Fibroblast of lung (primary cell): Measurements from ENCODE around the gene CDH19.

Source experiments
- EZH2 ChIP-seq: IDR thresholded peaks from 2 replicates; pipeline ENCODE4 v1.5.1; 2012; ENCODE audit warnings: low read length, control low read depth, mild to moderate bottlenecking; ENCODE audit errors: missing control alignments
- TF ChIP-seq, protein P1 (sequence below), 2 donors: IDR thresholded peaks in 1 of 2; conservative IDR thresholded peaks in 1 of 2; 1 replicate in 1 of 2; 2 replicates in 1 of 2; pipeline ENCODE4 v1.5.1; 2011 to 2012; ENCODE audit warnings: low read length in 2 of 2, control low read depth in 1 of 2, inconsistent platforms in 1 of 2, low read depth in 1 of 2, mild to moderate bottlenecking in 1 of 2

GRCh38 chr18:66566616-66567015 is 37.3 kb downstream of the CDH19 start:
- TF ChIP-seq, protein P1, sequence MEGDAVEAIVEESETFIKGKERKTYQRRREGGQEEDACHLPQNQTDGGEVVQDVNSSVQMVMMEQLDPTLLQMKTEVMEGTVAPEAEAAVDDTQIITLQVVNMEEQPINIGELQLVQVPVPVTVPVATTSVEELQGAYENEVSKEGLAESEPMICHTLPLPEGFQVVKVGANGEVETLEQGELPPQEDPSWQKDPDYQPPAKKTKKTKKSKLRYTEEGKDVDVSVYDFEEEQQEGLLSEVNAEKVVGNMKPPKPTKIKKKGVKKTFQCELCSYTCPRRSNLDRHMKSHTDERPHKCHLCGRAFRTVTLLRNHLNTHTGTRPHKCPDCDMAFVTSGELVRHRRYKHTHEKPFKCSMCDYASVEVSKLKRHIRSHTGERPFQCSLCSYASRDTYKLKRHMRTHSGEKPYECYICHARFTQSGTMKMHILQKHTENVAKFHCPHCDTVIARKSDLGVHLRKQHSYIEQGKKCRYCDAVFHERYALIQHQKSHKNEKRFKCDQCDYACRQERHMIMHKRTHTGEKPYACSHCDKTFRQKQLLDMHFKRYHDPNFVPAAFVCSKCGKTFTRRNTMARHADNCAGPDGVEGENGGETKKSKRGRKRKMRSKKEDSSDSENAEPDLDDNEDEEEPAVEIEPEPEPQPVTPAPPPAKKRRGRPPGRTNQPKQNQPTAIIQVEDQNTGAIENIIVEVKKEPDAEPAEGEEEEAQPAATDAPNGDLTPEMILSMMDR (conservative IDR thresholded peaks at IDR 0.05 in 1 of 2, IDR thresholded peaks at IDR 0.05 in 1 of 2; ENCODE audit: low read depth in 1 of 2, low read length in 2 of 2), result no peak
- TF ChIP-seq EZH2, result no peak
